GM19035 (cell line): ENCODE measurements around the gene CADM3.

Experiments used
- ATAC-seq: cut with Tn5 transposase; IDR thresholded peaks from one replicate; pipeline ENCODE4 v1.9.1; 2021; ENCODE audit not compliant: unreplicated experiment

Gene CADM3

GRCh38 chr1:159171254-159171687 is at the start of gene CADM3:
TSS of gene CADM3 (plus strand) at chr1:159171615. CDS start at chr1:159171766, 151 bp downstream.
- ATAC-seq, result no peak

GRCh38 chr1:159122005-159122621 is 49.3 kb upstream of the CADM3 start:
- peak; percentile 80 for ATAC-seq

GRCh38 chr1:159123587-159123986 is 47.8 kb upstream of the CADM3 start:
- ATAC-seq, result no peak

- ATAC-seq, result no peak
These were observed 39.0 kb upstream of the CADM3 start for GRCh38 chr1:159132271-159132881.

GRCh38 chr1:159140474-159140873 is 30.9 kb upstream of the CADM3 start:
- no peak for ATAC-seq

- no peak for ATAC-seq
These were observed 29.6 kb upstream of the CADM3 start for GRCh38 chr1:159141584-159142390.

GRCh38 chr1:159142391-159142663 is 29.1 kb upstream of the CADM3 start:
- no peak for ATAC-seq

GRCh38 chr1:159142726-159143510 is 28.5 kb upstream of the CADM3 start:
- no peak for ATAC-seq

- ATAC-seq, result no peak
These were observed 26.8 kb upstream of the CADM3 start for GRCh38 chr1:159144571-159144970.

- no peak for ATAC-seq
These were observed 24.4 kb upstream of the CADM3 start for GRCh38 chr1:159146980-159147379.

GRCh38 chr1:159152031-159152430 is 19.4 kb upstream of the CADM3 start:
- no peak for ATAC-seq

- ATAC-seq, result peak; percentile 95
These were observed 10.3 kb upstream of the CADM3 start for GRCh38 chr1:159161001-159161718.

- no peak for ATAC-seq
These were observed 9.7 kb upstream of the CADM3 start for GRCh38 chr1:159161719-159162026.

GRCh38 chr1:159162516-159163265 is 8.7 kb upstream of the CADM3 start:
- no peak for ATAC-seq

GRCh38 chr1:159163614-159164228 is 7.7 kb upstream of the CADM3 start:
- no peak for ATAC-seq

- no peak for ATAC-seq
These were observed 3.4 kb upstream of the CADM3 start for GRCh38 chr1:159168043-159168442.

GRCh38 chr1:159170639-159171038 is 776 bp upstream of the CADM3 start:
- ATAC-seq, result no peak

GRCh38 chr1:159171688-159172501 is 480 bp downstream of the CADM3 start:
- ATAC-seq, result no peak
